ENCODE measurements around the gene ARHGEF17. TPM values are rescaled to one million over a fixed set of nuclear protein-coding genes. Genes with fewer than 3 reads are reported as not detected.
A peak's percentile ranks its signal among the peaks of the same experiment; 100 is the strongest.

The ARHGEF17 gene
- total and polyA plus RNA-seq, 2 of the 13 experiments (the other 11 are each of a cell fraction or from before 2014, with no cell fraction given), result 10.7 to 28.8 TPM

DNA sequence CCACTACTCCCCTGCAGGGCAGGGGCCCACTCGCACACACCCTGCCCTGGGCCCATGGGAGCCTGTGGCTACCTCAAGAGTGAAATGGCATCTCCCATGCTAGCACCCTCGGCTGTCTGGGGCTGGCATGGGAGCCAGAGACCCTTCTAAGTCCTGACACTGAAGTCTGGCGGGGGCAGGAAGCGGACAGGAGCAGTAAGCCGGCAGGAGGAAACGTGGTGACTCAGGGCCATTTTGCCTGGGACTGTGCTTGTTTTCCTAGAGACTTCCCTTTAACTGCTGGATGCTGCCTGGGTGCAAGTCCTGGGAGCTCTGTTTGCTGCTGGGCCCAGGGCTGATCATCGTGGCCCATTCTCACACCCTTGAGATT, 84.9 kb downstream of the ARHGEF17 start:
- Histone ChIP-seq H3K27ac (ENCODE audit: extremely low read length, insufficient read depth, low read length) (no peak overlapping the region), H3K4me1 (ENCODE audit: insufficient read depth, low read length) (no peaks in the 10 kb centered on the region), H3K27me3 (ENCODE audit: control insufficient read depth in 1 of 2, insufficient read depth in 2 of 2, low read length in 2 of 2) (no peaks in the 10 kb centered on the region), H3K9ac (ENCODE audit: insufficient read depth, low read depth, low read length) (no peak overlapping the region), H3K9me3 (ENCODE audit: low read length) (no peaks in the 10 kb centered on the region), H3K79me2 (ENCODE audit: insufficient read depth, low read length) (no peaks in the 10 kb centered on the region), H4K20me1 (ENCODE audit: insufficient read depth, low read length) (no peaks in the 10 kb centered on the region), H3K4me3 (replicated peaks in 1 of 3; ENCODE audit: insufficient read depth in 1 of 3, low read depth in 2 of 3, low read length in 3 of 3) (no peak overlapping the region), H2AFZ (ENCODE audit: low read length) (no peak overlapping the region), H3K36me3 (replicated peaks in 1 of 2; ENCODE audit: control insufficient read depth in 1 of 2, insufficient read depth in 2 of 2, low read length in 2 of 2) (peaks cover 9 to 15% of the 10 kb centered on the region in 2 experiments), H3K4me2 (ENCODE audit: low read depth, low read length) (no peak overlapping the region)
- no peak for DNase-seq (ENCODE audit: low spot score)
- no peak for FAIRE-seq
- ATAC-seq, result peak; percentile 7; the same call in 2 of the 3 replicates
- intact Hi-C loops (cut with micrococcal nuclease; ENCODE audit: unreplicated experiment) (loop anchor here (1.0 kb wide), 1 partner anchor 86 kb away; no protein-coding TSS in a partner anchor), in situ Hi-C loops (cut with HindIII; ENCODE audit: extremely low pct_ligation_motif_present, low pct_unique_long_range_greater_than_20kb) (loop anchor here (5.0 kb wide), 2 partner anchors 41 to 101 kb away; no protein-coding TSS in a partner anchor)
- ChIA-PET CTCF (ENCODE audit: low intra/inter-chr PET ratio, low total read pairs) (interaction anchor here (1.4 to 2.0 kb wide), 4 partner anchors 17 to 97 kb away, joined by 6 to 16 read pairs (median 10); partner anchors contain the start of gene RELT), POLR2A (interaction anchor here (1.0 to 1.1 kb wide), 3 partner anchors 33 to 86 kb away, joined by 3 read pairs; no protein-coding TSS in a partner anchor)
- no TSS peak for BruUV-seq (replicated peaks)
- TF ChIP-seq ZNF510 (CRISPR knock-in tag; IDR thresholded peaks at IDR 0.05; ENCODE audit: low read depth) (no peak), SKI (IDR thresholded peaks at IDR 0.05; ENCODE audit: partially characterized antibody) (no peak), ZBTB20 (CRISPR knock-in tag; IDR thresholded peaks at IDR 0.05; ENCODE audit: borderline replicate concordance, low read depth) (no peak), ZNF292 (CRISPR knock-in tag; IDR thresholded peaks at IDR 0.05; ENCODE audit: borderline replicate concordance, low read depth) (no peak)
- TF ChIP-seq, protein P1, sequence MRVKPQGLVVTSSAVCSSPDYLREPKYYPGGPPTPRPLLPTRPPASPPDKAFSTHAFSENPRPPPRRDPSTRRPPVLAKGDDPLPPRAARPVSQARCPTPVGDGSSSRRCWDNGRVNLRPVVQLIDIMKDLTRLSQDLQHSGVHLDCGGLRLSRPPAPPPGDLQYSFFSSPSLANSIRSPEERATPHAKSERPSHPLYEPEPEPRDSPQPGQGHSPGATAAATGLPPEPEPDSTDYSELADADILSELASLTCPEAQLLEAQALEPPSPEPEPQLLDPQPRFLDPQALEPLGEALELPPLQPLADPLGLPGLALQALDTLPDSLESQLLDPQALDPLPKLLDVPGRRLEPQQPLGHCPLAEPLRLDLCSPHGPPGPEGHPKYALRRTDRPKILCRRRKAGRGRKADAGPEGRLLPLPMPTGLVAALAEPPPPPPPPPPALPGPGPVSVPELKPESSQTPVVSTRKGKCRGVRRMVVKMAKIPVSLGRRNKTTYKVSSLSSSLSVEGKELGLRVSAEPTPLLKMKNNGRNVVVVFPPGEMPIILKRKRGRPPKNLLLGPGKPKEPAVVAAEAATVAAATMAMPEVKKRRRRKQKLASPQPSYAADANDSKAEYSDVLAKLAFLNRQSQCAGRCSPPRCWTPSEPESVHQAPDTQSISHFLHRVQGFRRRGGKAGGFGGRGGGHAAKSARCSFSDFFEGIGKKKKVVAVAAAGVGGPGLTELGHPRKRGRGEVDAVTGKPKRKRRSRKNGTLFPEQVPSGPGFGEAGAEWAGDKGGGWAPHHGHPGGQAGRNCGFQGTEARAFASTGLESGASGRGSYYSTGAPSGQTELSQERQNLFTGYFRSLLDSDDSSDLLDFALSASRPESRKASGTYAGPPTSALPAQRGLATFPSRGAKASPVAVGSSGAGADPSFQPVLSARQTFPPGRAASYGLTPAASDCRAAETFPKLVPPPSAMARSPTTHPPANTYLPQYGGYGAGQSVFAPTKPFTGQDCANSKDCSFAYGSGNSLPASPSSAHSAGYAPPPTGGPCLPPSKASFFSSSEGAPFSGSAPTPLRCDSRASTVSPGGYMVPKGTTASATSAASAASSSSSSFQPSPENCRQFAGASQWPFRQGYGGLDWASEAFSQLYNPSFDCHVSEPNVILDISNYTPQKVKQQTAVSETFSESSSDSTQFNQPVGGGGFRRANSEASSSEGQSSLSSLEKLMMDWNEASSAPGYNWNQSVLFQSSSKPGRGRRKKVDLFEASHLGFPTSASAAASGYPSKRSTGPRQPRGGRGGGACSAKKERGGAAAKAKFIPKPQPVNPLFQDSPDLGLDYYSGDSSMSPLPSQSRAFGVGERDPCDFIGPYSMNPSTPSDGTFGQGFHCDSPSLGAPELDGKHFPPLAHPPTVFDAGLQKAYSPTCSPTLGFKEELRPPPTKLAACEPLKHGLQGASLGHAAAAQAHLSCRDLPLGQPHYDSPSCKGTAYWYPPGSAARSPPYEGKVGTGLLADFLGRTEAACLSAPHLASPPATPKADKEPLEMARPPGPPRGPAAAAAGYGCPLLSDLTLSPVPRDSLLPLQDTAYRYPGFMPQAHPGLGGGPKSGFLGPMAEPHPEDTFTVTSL (CRISPR knock-in tag; IDR thresholded peaks at IDR 0.05; ENCODE audit: borderline replicate concordance), result no peak
- WGBS (ENCODE audit: low lambda C conversion rate), result 94% methylated on average over 5 of the region's 7 CpGs

Measured in HepG2 (cell line).